Osteocyte (in vitro differentiated cells): ENCODE measurements around the gene MOB3A. TPM values are rescaled to one million over a fixed set of nuclear protein-coding genes. Genes with fewer than 3 reads are reported as not detected.

Experiments used
- DNase-seq: peaks from one replicate; pipeline ENCODE4 v3.0.0; 2021; ENCODE audit warnings: mixed read lengths; ENCODE audit not compliant: unreplicated experiment; ENCODE audit errors: extremely low spot score
- H3K27ac Mint-ChIP-seq: one replicate; pipeline ENCODE4 v1.8.0; 2021; ENCODE audit warnings: mild to moderate bottlenecking, mixed read lengths; ENCODE audit not compliant: unreplicated experiment
- H3K27me3 Mint-ChIP-seq: one replicate; pipeline ENCODE4 v1.8.0; 2021; ENCODE audit warnings: mixed read lengths; ENCODE audit not compliant: unreplicated experiment
- H3K36me3 Mint-ChIP-seq: one replicate; pipeline ENCODE4 v1.8.0; 2021; ENCODE audit warnings: mixed read lengths; ENCODE audit not compliant: unreplicated experiment
- H3K4me1 Mint-ChIP-seq: one replicate; pipeline ENCODE4 v1.8.0; 2021; ENCODE audit warnings: mixed read lengths; ENCODE audit not compliant: unreplicated experiment
- H3K4me3 Mint-ChIP-seq: one replicate; pipeline ENCODE4 v1.8.0; 2021; ENCODE audit warnings: mild to moderate bottlenecking, moderate library complexity, mixed read lengths; ENCODE audit not compliant: unreplicated experiment
- H3K9me3 Mint-ChIP-seq: one replicate; pipeline ENCODE4 v1.8.0; 2021; ENCODE audit warnings: mixed read lengths; ENCODE audit not compliant: unreplicated experiment
- CTCF ChIP-seq: fragments of 200-600 bp; sonication (generic); IDR thresholded peaks from 2 replicates; pipeline ENCODE4 v1.5.0; 2021; ENCODE audit warnings: antibody characterized with exemption, mild to moderate bottlenecking, moderate library complexity
- total RNA-seq: library from RNA; stranded (reverse); gene quantifications from 2 replicates; pipeline ENCODE4 v1.2.1, GENCODE V29; 2021

MOB3A gene
- total RNA-seq, 1 donor from 2014 or later, result 50.6 TPM

GRCh38 chr19:2040647-2041432 is 55.3 kb downstream of the MOB3A start:
- no peak overlapping the region for H3K4me3 Mint-ChIP-seq
- TF ChIP-seq CTCF, result no peak
- H3K27ac Mint-ChIP-seq, result no peak overlapping the region
- no peak for DNase-seq
- peaks cover 9% of the 10 kb centered on the region for H3K4me1 Mint-ChIP-seq
- H3K27me3 Mint-ChIP-seq, result no peaks in the 10 kb centered on the region
- peaks cover 10% of the 10 kb centered on the region for H3K36me3 Mint-ChIP-seq
- no peaks in the 10 kb centered on the region for H3K9me3 Mint-ChIP-seq

- Mint-ChIP-seq H3K36me3 (peaks cover 10% of the 10 kb centered on the region), H3K27ac (no peak overlapping the region), H3K27me3 (no peaks in the 10 kb centered on the region), H3K4me1 (peaks cover 9% of the 10 kb centered on the region), H3K9me3 (no peaks in the 10 kb centered on the region), H3K4me3 (no peak overlapping the region)
- no peak for TF ChIP-seq CTCF
- no peak for DNase-seq
Observed at GRCh38 chr19:2039959-2040646, 56.0 kb downstream of the MOB3A start.

GRCh38 chr19:2039089-2039958 is 56.8 kb downstream of the MOB3A start:
- H3K36me3 Mint-ChIP-seq, result peaks cover 10% of the 10 kb centered on the region
- H3K27me3 Mint-ChIP-seq, result no peaks in the 10 kb centered on the region
- peaks cover 9% of the 10 kb centered on the region for H3K4me1 Mint-ChIP-seq
- H3K4me3 Mint-ChIP-seq, result no peak overlapping the region
- no peak for TF ChIP-seq CTCF
- H3K9me3 Mint-ChIP-seq, result no peaks in the 10 kb centered on the region
- DNase-seq, result no peak
- no peak overlapping the region for H3K27ac Mint-ChIP-seq

- H3K4me3 Mint-ChIP-seq, result no peak overlapping the region
- TF ChIP-seq CTCF, result no peak
- peaks cover 11% of the 10 kb centered on the region for H3K4me1 Mint-ChIP-seq
- no peak overlapping the region for H3K27ac Mint-ChIP-seq
- DNase-seq, result no peak
- peaks cover 8% of the 10 kb centered on the region for H3K36me3 Mint-ChIP-seq
- no peaks in the 10 kb centered on the region for H3K27me3 Mint-ChIP-seq
- no peaks in the 10 kb centered on the region for H3K9me3 Mint-ChIP-seq
Observed at GRCh38 chr19:2038284-2039088, 57.6 kb downstream of the MOB3A start.
